ENCODE measurements around the gene SMC6.

DNA sequence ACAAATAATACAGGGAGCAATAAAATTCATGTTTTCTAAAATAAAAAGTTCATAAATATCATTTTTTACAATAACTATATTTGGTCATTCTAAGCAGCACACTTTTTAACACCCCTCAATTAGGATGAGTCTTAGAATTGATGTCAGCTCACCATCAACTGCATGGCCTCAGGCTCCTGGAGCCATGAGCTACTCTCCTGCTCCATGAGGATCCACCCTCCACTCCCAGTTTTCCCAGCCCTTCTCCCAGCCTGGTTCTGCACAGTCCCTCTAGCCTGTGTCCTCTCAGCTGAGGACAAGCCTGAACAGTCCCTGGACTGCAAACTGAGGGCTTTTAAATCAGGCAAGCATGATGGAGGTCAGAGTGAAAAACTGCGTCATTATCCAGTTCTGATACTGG is 89.1 kb downstream of the SMC6 start:
- no peak for TF ChIP-seq POLR2A (IDR thresholded peaks at IDR 0.05)
- TF ChIP-seq, protein P1, sequence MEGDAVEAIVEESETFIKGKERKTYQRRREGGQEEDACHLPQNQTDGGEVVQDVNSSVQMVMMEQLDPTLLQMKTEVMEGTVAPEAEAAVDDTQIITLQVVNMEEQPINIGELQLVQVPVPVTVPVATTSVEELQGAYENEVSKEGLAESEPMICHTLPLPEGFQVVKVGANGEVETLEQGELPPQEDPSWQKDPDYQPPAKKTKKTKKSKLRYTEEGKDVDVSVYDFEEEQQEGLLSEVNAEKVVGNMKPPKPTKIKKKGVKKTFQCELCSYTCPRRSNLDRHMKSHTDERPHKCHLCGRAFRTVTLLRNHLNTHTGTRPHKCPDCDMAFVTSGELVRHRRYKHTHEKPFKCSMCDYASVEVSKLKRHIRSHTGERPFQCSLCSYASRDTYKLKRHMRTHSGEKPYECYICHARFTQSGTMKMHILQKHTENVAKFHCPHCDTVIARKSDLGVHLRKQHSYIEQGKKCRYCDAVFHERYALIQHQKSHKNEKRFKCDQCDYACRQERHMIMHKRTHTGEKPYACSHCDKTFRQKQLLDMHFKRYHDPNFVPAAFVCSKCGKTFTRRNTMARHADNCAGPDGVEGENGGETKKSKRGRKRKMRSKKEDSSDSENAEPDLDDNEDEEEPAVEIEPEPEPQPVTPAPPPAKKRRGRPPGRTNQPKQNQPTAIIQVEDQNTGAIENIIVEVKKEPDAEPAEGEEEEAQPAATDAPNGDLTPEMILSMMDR (IDR thresholded peaks at IDR 0.05) = no peak
- no peak for TF ChIP-seq EP300 (IDR thresholded peaks at IDR 0.05; ENCODE audit: low read depth)

Measured in transverse colon (tissue), 3 donors.